ENCODE results near the gene PRIM2.

PRIM2 gene

GRCh38 chr6:57316581-57317059 is 810 bp upstream of the PRIM2 start:
- no peaks in the 10 kb centered on the region for H3K9me3 ChIP-seq (ENCODE audit: insufficient read depth, low read depth, low read length)
- peaks cover 39% of the 10 kb centered on the region for H3K4me1 ChIP-seq (ENCODE audit: insufficient read depth, low read length, poor library complexity, severe bottlenecking)
- peak overlapping the region; percentile 98 for H2AFZ ChIP-seq (ENCODE audit: low read length)
- peak overlapping the region; percentile 90 for H3K4me3 ChIP-seq (ENCODE audit: low read length, poor library complexity, severe bottlenecking)
- H3F3A ChIP-seq (ENCODE audit: low read depth): no peaks in the 10 kb centered on the region
- no peaks in the 10 kb centered on the region for H3K27me3 ChIP-seq (ENCODE audit: insufficient read depth, low read length, poor library complexity, severe bottlenecking)
- H3K9ac ChIP-seq (ENCODE audit: low read depth, low read length, poor library complexity, severe bottlenecking): peak overlapping the region; percentile 92
- H3K9me2 ChIP-seq (replicated peaks; ENCODE audit: low read depth, low read length): no peaks in the 10 kb centered on the region
- TF ChIP-seq CTCF (conservative IDR thresholded peaks at IDR 0.05; ENCODE audit: low read length) (peak; percentile 87), EZH2phosphoT487 (IDR thresholded peaks at IDR 0.05; ENCODE audit: borderline replicate concordance) (no peak)
- H4K20me1 ChIP-seq (ENCODE audit: insufficient read depth, low read length, poor library complexity, severe bottlenecking): peaks cover 9% of the 10 kb centered on the region
- peaks cover 40% of the 10 kb centered on the region for H3K79me2 ChIP-seq (ENCODE audit: insufficient read depth, low read length)
- peak overlapping the region; percentile 99 for H3K4me2 ChIP-seq (ENCODE audit: low read depth, low read length, poor library complexity, severe bottlenecking)
- H3K36me3 ChIP-seq (ENCODE audit: insufficient read depth, low read length): peaks cover 7% of the 10 kb centered on the region

- H3K4me3 ChIP-seq (ENCODE audit: low read length, poor library complexity, severe bottlenecking): no peak overlapping the region
- H3K9me3 ChIP-seq (ENCODE audit: insufficient read depth, low read depth, low read length): peaks cover 14% of the 10 kb centered on the region
- H4K20me1 ChIP-seq (ENCODE audit: insufficient read depth, low read length, poor library complexity, severe bottlenecking): peaks cover 7% of the 10 kb centered on the region
- peak overlapping the region; percentile 41 for H3K4me2 ChIP-seq (ENCODE audit: low read depth, low read length, poor library complexity, severe bottlenecking)
- H3K4me1 ChIP-seq (ENCODE audit: insufficient read depth, low read length, poor library complexity, severe bottlenecking): peaks cover 33% of the 10 kb centered on the region
- H3F3A ChIP-seq (ENCODE audit: low read depth): no peaks in the 10 kb centered on the region
- TF ChIP-seq CTCF (conservative IDR thresholded peaks at IDR 0.05; ENCODE audit: low read length) (peak; percentile 72), EZH2phosphoT487 (IDR thresholded peaks at IDR 0.05; ENCODE audit: borderline replicate concordance) (no peak)
- no peak overlapping the region for H3K9ac ChIP-seq (ENCODE audit: low read depth, low read length, poor library complexity, severe bottlenecking)
- no peaks in the 10 kb centered on the region for H3K9me2 ChIP-seq (replicated peaks; ENCODE audit: low read depth, low read length)
- peaks cover 57% of the 10 kb centered on the region for H3K79me2 ChIP-seq (ENCODE audit: insufficient read depth, low read length)
- H2AFZ ChIP-seq (ENCODE audit: low read length): no peak overlapping the region
- peaks cover 66% of the 10 kb centered on the region for H3K36me3 ChIP-seq (ENCODE audit: insufficient read depth, low read length)
- no peaks in the 10 kb centered on the region for H3K27me3 ChIP-seq (ENCODE audit: insufficient read depth, low read length, poor library complexity, severe bottlenecking)
Measured at GRCh38 chr6:57324538-57324937, 7.1 kb downstream of the PRIM2 start.

- no peak overlapping the region for H3K9ac ChIP-seq (ENCODE audit: low read depth, low read length, poor library complexity, severe bottlenecking)
- H3K4me1 ChIP-seq (ENCODE audit: insufficient read depth, low read length, poor library complexity, severe bottlenecking): peaks cover 9% of the 10 kb centered on the region
- H3K4me3 ChIP-seq (ENCODE audit: low read length, poor library complexity, severe bottlenecking): no peak overlapping the region
- peaks cover 35% of the 10 kb centered on the region for H3K9me3 ChIP-seq (ENCODE audit: insufficient read depth, low read depth, low read length)
- H3K4me2 ChIP-seq (ENCODE audit: low read depth, low read length, poor library complexity, severe bottlenecking): no peak overlapping the region
- H2AFZ ChIP-seq (ENCODE audit: low read length): no peak overlapping the region
- TF ChIP-seq CTCF (conservative IDR thresholded peaks at IDR 0.05; ENCODE audit: low read length) (no peak), EZH2phosphoT487 (IDR thresholded peaks at IDR 0.05; ENCODE audit: borderline replicate concordance) (no peak)
- H3K9me2 ChIP-seq (replicated peaks; ENCODE audit: low read depth, low read length): no peaks in the 10 kb centered on the region
- no peaks in the 10 kb centered on the region for H3F3A ChIP-seq (ENCODE audit: low read depth)
- peaks cover 54% of the 10 kb centered on the region for H3K79me2 ChIP-seq (ENCODE audit: insufficient read depth, low read length)
- peaks cover 76% of the 10 kb centered on the region for H3K36me3 ChIP-seq (ENCODE audit: insufficient read depth, low read length)
- H3K27me3 ChIP-seq (ENCODE audit: insufficient read depth, low read length, poor library complexity, severe bottlenecking): no peaks in the 10 kb centered on the region
- peaks cover 4% of the 10 kb centered on the region for H4K20me1 ChIP-seq (ENCODE audit: insufficient read depth, low read length, poor library complexity, severe bottlenecking)
Measured at GRCh38 chr6:57327311-57327710, 9.9 kb downstream of the PRIM2 start.
